ENCODE results near the gene RPUSD4.

RPUSD4 gene

DNA sequence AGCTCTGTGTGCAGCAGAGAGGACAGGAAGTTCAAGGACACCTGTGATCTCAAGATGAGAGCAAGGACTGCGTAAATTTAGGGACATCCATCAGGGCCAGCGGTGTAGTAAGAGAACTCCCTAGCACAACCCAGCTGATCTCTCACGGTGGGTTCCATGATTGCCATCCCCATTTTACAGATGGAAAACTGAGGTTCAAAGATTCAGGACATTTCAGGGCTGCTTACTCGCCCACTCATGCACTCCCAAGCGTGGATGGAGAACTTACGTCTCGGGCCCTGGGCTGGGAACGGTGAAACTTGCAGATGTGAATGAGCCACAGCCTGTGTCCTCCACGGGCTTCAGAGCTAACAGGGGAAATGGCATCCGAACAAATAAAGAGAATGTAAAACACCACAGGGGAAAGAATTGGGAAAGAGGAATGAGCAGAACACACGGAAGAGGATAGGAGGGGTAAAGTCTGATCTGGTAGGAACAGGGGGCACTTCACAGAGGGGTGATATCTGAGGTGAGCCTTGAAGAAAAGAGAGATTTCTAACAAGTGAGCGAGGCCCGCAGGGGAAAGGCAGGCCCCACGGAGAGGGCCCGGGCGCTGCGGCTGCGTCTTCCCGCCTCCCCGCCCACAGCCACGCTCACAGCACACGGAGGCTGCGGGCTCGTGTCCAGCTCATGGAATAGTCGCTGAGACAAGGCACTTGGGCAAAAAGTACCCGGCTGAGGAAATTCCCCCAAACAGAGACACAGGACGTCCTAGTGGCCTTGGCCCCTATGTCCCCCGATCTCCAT lies 55.9 kb downstream of the RPUSD4 start:
- DNase-seq, result no peak

DNA sequence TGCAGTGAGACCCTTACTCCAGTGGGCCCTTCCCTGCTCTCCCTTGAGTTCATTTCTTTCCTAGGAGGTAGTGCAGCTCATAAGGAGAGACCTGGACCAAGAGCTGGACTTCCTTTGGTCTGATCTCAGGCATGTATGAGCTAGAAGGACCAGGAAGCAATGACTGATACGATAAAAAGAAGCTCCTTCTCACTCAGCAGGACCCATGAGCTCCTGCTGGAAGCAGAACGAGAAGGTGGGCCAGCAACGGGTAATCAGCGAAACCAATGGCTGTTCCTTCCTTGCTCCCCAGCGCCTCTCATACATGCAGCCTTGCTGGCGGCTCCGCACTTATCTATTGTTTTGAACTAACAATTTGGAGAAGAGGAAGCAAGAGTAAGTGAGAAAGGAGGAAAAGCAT lies 56.8 kb downstream of the RPUSD4 start:
- DNase-seq, result no peak

DNA sequence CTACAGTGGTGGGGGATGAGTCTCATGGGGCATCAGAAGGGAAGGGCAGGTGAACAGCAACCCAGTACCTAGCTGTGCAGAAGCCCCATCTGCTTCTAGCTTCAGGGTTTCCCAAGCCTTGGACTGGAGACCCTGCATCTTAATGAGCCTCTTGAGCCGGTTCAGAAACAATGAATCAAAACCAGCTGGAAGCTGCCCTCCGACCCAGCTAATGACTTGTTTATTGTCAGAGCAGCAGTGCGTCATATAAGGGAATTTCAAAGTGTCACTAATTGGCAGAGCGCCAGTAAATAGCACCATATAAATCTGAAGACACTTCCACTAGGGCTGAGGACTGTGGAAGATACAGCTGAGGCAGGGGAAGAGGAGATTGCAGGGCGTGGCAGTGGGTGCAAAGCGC lies 57.5 kb downstream of the RPUSD4 start:
- DNase-seq, result no peak

DNA sequence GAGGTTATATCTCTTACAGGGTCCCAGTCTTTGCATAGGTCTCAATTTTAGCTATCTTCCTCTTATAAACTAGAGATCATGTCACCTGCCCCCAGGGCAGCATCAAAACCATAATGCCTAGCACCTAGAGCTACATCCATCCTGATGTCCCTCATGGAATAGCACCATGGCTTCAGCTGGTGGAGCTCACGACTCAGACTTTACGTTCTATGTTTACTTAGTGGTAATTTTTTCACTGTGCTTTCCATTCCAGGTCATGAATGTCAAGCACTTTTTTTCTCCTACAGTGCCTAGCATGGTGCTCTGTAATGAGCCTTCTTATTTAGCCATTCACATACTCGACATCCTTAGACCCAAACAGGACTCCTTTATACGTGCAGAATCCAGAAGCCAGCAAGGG lies 58.4 kb downstream of the RPUSD4 start:
- DNase-seq, result no peak

DNA sequence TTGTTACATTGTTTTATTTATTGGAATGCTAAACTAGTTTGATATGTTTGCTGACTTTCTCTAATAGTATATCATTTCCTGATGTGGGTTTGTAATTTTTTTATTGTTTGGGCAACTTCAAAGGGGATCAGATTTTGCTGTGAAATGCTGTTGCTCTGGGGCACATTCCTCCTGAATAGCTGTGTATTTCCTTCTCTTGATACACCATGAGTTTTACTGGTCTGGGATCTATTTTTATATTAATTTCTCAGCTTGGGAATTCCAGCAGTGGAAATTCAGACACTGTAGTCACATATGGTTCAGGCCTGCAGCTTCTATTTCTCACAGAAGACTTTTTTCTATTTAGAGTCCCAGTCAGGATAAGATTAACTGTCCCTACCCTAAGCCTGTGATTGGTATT lies 58.9 kb downstream of the RPUSD4 start:
- DNase-seq, result no peak

DNA sequence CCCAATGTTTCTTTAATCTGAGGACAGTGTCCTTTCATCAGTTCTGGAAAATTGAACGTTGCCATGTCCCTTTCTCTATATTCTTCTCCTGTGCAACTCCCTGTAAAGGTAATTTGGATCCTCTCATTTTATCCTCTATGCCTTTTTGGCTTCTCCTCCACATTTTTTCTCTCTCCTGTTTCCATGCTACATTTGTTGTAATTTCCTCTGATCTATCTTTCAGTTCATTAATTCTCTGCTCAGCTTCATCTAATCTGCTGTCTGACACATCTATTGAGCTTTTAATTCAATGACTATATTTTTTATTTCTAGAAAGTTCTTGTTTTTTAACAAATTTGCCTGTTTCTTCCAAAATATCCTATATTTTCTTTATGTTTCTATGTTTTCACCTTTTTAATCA lies 59.3 kb downstream of the RPUSD4 start:
- no peak for DNase-seq

Data from GF-D8 (cell line).